GM12864 (cell line): ENCODE data around the gene TXNDC11.

ENCODE experiments used
- DNase-seq: peaks from one replicate; pipeline ENCODE4 v3.0.0-alpha.2; 2011; ENCODE audit warnings: low read depth
- H3K4me3 ChIP-seq: 2 replicates; pipeline ENCODE4 v1.5.1; 2011; ENCODE audit warnings: mild to moderate bottlenecking, low read depth, low read length, control low read depth
- TF ChIP-seq, protein P1 (sequence below): IDR thresholded peaks from 2 replicates; pipeline ENCODE4 v1.5.1; 2011; ENCODE audit warnings: low read depth, mild to moderate bottlenecking, moderate library complexity, low read length, control low read depth, inconsistent platforms; ENCODE audit errors: missing control alignments

TXNDC11 gene

DNA sequence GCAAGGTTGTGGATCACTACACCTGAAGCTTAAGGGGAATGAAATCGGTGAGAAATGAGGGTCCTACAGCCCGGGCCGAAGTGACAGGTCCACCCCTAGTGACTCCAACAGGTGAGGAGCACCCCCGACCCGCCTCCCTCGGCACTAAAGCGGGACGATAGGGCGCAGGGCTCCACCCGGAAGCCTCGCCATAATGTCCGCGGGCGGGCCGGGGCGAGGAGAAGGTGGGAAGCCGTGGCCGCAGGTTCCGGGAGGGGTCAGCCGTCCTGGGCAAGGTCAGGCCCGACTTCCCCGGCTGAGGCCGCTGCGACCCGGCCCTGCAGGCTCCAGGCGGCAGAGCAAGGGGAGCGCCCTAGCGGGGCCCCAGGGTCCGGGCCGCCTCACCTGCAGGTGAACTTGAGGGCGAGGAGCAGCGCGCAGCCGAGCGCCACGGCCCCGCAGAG is 543 bp downstream of the TXNDC11 start:
- DNase-seq, result no peak
- H3K4me3 ChIP-seq, result peak overlapping the region; percentile 98
- TF ChIP-seq, protein P1, sequence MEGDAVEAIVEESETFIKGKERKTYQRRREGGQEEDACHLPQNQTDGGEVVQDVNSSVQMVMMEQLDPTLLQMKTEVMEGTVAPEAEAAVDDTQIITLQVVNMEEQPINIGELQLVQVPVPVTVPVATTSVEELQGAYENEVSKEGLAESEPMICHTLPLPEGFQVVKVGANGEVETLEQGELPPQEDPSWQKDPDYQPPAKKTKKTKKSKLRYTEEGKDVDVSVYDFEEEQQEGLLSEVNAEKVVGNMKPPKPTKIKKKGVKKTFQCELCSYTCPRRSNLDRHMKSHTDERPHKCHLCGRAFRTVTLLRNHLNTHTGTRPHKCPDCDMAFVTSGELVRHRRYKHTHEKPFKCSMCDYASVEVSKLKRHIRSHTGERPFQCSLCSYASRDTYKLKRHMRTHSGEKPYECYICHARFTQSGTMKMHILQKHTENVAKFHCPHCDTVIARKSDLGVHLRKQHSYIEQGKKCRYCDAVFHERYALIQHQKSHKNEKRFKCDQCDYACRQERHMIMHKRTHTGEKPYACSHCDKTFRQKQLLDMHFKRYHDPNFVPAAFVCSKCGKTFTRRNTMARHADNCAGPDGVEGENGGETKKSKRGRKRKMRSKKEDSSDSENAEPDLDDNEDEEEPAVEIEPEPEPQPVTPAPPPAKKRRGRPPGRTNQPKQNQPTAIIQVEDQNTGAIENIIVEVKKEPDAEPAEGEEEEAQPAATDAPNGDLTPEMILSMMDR, result no peak

DNA sequence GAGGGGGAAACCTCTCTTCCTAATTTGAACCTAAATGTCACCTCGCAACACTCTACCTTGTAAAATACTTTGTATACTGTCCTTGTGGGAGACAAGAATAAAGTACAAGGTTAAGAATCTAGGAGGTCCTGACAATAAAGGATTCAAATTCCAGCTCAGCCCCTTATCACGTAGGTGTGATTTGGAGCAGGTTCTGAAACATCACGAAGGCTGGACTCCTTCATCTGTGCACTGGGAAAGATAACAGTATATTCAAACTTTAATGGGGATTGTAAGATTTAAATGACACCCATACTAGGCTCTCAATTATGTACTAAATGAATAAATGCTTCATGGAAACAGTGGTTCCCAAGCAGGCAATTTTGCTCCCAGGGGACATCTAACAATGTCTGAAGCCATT is 2.1 kb downstream of the TXNDC11 start:
- TF ChIP-seq, protein P1, result no peak
- H3K4me3 ChIP-seq, result peak overlapping the region; percentile 98
- DNase-seq, result no peak

DNA sequence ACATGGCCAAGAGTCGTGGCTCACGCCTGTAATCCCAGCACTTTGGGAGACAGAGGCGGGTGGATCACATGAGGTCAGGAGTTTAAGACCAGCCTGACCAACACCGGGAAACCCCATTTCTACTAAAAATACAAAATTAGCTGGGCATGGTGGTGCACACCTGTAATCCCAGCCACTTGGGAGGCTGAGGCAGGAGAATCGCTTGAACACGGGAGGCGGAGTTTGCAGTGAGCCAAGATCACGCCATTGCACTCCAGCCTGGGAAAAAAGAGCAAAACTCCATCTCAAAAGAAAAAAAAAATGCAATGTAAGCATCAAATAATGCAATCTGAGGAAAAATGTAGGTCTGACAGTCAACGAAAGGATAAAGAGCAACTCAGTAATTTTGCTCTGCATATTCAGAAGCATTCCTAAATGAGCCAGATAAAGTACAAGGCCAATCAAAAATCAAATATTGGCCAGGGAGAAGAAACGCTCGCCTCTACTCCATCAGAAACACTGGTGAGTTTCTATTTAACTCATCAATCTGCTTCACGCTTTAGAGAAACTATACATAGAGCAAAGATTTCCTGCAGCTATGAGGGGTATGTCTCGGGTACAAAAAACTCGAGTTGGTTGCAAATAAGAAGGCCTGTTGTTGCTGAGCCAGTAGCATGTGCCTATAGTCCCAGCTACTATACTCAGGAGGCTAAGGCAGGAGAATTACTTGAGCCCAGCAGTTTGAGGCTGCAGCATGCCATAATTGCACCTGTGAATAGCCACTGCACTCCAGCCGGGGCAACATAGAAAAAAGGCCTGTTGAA is 3.7 kb downstream of the TXNDC11 start:
- peak; percentile 59 for DNase-seq
- peak overlapping the region; percentile 98 for H3K4me3 ChIP-seq
- TF ChIP-seq, protein P1, result no peak

DNA sequence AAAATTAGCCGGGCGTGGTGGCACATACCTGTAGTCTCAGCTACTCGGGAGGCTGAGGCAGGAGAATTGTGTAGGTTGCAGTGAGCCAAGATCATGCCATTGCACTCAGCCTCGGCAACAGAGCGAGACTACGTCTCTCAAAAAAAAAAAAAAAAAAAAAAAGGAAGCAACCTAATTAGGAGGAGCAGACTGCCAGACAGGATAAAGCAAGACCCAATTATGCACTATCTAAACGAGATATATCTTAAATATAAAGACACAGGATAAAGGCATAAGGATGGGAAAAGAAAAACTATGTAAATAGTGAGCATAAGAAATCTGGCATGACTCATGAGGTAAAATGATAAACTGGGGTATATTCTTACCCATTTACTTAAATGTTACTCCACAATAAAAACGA is 4.9 kb downstream of the TXNDC11 start:
- TF ChIP-seq, protein P1, result no peak
- no peak overlapping the region for H3K4me3 ChIP-seq
- no peak for DNase-seq

DNA sequence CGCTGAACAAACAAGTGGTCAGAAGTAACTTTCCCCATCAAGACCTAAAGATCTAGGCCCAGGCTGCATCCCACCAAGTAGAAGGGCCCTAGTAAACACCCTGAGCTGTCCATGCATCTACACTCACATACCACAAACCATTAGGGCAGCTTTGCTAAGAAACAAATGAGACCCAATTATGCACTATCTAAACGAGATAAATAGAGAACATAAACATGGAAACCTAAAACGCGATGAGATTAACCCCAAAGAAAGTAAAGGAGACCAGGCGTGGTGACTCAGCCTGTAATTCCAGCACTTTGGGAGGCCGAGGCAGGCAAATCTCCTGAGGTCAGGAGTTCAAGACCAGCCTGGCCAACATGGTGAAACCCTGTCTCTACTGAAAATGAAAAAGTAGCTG is 5.8 kb downstream of the TXNDC11 start:
- TF ChIP-seq, protein P1, result no peak
- DNase-seq, result no peak
- no peak overlapping the region; the same call in 1 of the 2 replicates for H3K4me3 ChIP-seq

DNA sequence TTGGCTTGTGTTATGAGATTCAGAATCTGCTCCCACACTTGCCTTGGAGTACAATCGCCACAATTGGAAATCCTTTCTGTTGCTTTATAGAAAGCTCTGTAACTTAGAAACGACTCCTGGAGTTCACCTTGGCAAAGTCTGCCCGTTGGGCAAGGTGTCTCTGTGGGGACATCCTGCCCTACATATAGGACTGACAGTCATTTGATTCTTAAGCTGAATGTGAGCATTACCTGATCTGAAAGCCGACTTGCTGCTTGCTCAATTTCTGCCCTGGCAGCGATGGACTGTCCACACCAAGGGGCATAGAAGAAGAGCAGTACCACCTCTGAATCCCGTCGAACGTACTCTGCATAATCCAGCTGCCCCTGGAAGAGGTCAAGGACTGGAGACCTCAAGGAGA is 6.9 kb downstream of the TXNDC11 start:
- H3K4me3 ChIP-seq, result no peak overlapping the region
- TF ChIP-seq, protein P1, result no peak
- no peak for DNase-seq

DNA sequence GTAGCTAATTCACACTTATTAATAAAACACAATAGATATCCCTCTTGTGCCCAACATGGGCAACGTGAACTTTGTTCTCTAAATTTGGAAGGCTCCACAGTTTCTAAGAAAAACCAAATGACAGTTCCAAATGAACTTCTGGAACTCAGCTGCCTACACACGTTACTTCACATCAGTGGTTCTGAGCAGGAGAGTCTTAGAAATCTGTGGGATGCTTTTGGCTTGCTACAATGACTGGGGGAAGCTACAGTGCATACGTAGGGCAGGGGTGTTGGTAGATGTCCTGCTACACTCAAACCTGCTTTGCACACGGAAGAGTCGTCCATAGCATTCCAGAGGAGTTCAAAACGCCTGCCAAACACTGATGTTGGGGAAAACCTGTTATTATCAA is 8.0 kb downstream of the TXNDC11 start:
- no peak for DNase-seq
- peak overlapping the region; percentile 17; the same call in 1 of the 2 replicates for H3K4me3 ChIP-seq

More for the DNA sequence above, 8.0 kb downstream of the TXNDC11 start:
- TF ChIP-seq, protein P1, result no peak
